Measurements from ENCODE around the gene COL5A1. TPM values are rescaled to one million over a fixed set of nuclear protein-coding genes. Genes with fewer than 3 reads are reported as not detected.

COL5A1 gene
- total and polyA plus RNA-seq, 11 donors, result 7.6 to 91.3 (median 13.4) TPM

- DNase-seq (no peak), ATAC-seq (no peak)
- 91 to 98% (median 94%) methylated on average over 10 to 17 of the region's 17 CpGs for whole genome bisulfite sequencing, 4 donors
- Histone ChIP-seq H3K9me3 (no peaks in the 10 kb centered on the region), H3K27me3 (no peaks in the 10 kb centered on the region), H3K4me3 (no peak overlapping the region), H3K4me1 (peaks cover 0 to 14% (median 7%) of the 10 kb centered on the region in 12 donors), H3K27ac (no peak overlapping the region), H3K36me3 (peaks cover 0 to 70% (median 10%) of the 10 kb centered on the region in 9 donors)
- TF ChIP-seq POLR2A (IDR thresholded peaks at IDR 0.05), result no peak
- intact Hi-C loops (cut with DNase I), result no loop called here
Observed at GRCh38 chr9:134802216-134802795, 160.7 kb downstream of the COL5A1 start.

GRCh38 chr9:134804871-134805270, 163.3 kb downstream of the COL5A1 start:
- H3K4me3 ChIP-seq, result no peak overlapping the region
- 92 to 96% (median 96%) methylated on average over 4 to 7 of the region's 7 CpGs for WGBS, 4 donors
- intact Hi-C loops (cut with DNase I), result no loop called here
- TF ChIP-seq POLR2A (IDR thresholded peaks at IDR 0.05), result no peak
- no peak for TF ChIP-seq CTCF (IDR thresholded peaks at IDR 0.05)
- no peaks in the 10 kb centered on the region for H3K9me3 ChIP-seq
- DNase-seq, result no peak
- peaks cover 0 to 34% (median 21%) of the 10 kb centered on the region in 12 donors for H3K4me1 ChIP-seq
- no peak for ATAC-seq
- H3K27me3 ChIP-seq, result no peaks in the 10 kb centered on the region
- peaks cover 0 to 54% (median 10%) of the 10 kb centered on the region in 9 donors for H3K36me3 ChIP-seq
- H3K27ac ChIP-seq, result no peak overlapping the region

- TF ChIP-seq CTCF (IDR thresholded peaks at IDR 0.05) (no peak), POLR2A (IDR thresholded peaks at IDR 0.05) (no peak)
- intact Hi-C loops (cut with DNase I), result no loop called here
- Histone ChIP-seq H3K4me3 (no peak overlapping the region), H3K27ac (peak overlapping the region in 6 of 12 donors; percentile 2 to 57 (median 26)), H3K27me3 (no peaks in the 10 kb centered on the region), H3K9me3 (no peaks in the 10 kb centered on the region), H3K4me1 (peaks cover 0 to 28% (median 20%) of the 10 kb centered on the region in 12 donors), H3K36me3 (peaks cover 0 to 53% (median 16%) of the 10 kb centered on the region in 9 donors)
- 44 to 52% (median 50%) methylated on average over 9 of the region's 9 CpGs for WGBS, 4 donors
- ATAC-seq, result peak in 3 of 4 donors; percentile 43 to 81 (median 60)
- peak in 2 of 5 donors; percentile 48 to 52 for DNase-seq
Observed at GRCh38 chr9:134807716-134808446, 166.3 kb downstream of the COL5A1 start.

- Histone ChIP-seq H3K4me3 (no peak overlapping the region), H3K27me3 (no peaks in the 10 kb centered on the region), H3K9me3 (no peaks in the 10 kb centered on the region), H3K36me3 (peaks cover 0 to 54% (median 13%) of the 10 kb centered on the region in 9 donors), H3K4me1 (peaks cover 0 to 28% (median 20%) of the 10 kb centered on the region in 12 donors), H3K27ac (peak overlapping the region in 1 of 12 donors; percentile 19)
- ATAC-seq (no peak), DNase-seq (no peak)
- TF ChIP-seq POLR2A (IDR thresholded peaks at IDR 0.05) (no peak), CTCF (IDR thresholded peaks at IDR 0.05) (no peak)
- intact Hi-C loops (cut with DNase I), result no loop called here
- 88 to 97% (median 93%) methylated on average over 6 of the region's 6 CpGs for whole genome bisulfite sequencing, 4 donors
Observed at GRCh38 chr9:134808447-134808792, 166.8 kb downstream of the COL5A1 start.

Measured in heart left ventricle (tissue), 16 donors.